HL-60/S4 (cell line): ENCODE measurements around the gene NMNAT2.

Source experiments
- in situ Hi-C: fragments of 300-500 bp; cut with MboI; formaldehyde crosslinking; loops from 2 replicates; pipeline ENCODE4 v1.14.3; 2022; ENCODE audit warnings: low sequenced_read_pairs

Gene NMNAT2

GRCh38 chr1:183368213-183369108 lies 49.7 kb downstream of the NMNAT2 start:
- in situ Hi-C loops, result no loop called here

- in situ Hi-C loops, result no loop called here
Observed at GRCh38 chr1:183366116-183366515, 52.1 kb downstream of the NMNAT2 start.

- in situ Hi-C loops, result no loop called here
Observed at GRCh38 chr1:183365676-183366075, 52.5 kb downstream of the NMNAT2 start.

- in situ Hi-C loops, result no loop called here
Observed at GRCh38 chr1:183365093-183365492, 53.1 kb downstream of the NMNAT2 start.

- in situ Hi-C loops, result no loop called here
Observed at GRCh38 chr1:183363972-183364371, 54.2 kb downstream of the NMNAT2 start.

- in situ Hi-C loops, result no loop called here
Observed at GRCh38 chr1:183361081-183361480, 57.1 kb downstream of the NMNAT2 start.

- in situ Hi-C loops, result no loop called here
Observed at GRCh38 chr1:183360473-183360872, 57.7 kb downstream of the NMNAT2 start.

- in situ Hi-C loops, result no loop called here
Observed at GRCh38 chr1:183356534-183357182, 61.5 kb downstream of the NMNAT2 start.

GRCh38 chr1:183355797-183356196 lies 62.4 kb downstream of the NMNAT2 start:
- in situ Hi-C loops, result no loop called here

- in situ Hi-C loops, result no loop called here
Observed at GRCh38 chr1:183355181-183355580, 63.0 kb downstream of the NMNAT2 start.

GRCh38 chr1:183353597-183353996 lies 64.6 kb downstream of the NMNAT2 start:
- in situ Hi-C loops, result no loop called here

- in situ Hi-C loops, result no loop called here
Observed at GRCh38 chr1:183349201-183349711, 68.9 kb downstream of the NMNAT2 start.

- in situ Hi-C loops, result no loop called here
Observed at GRCh38 chr1:183346276-183346732, 71.9 kb downstream of the NMNAT2 start.

GRCh38 chr1:183339556-183340167 lies 78.5 kb downstream of the NMNAT2 start:
- in situ Hi-C loops, result no loop called here

- in situ Hi-C loops, result no loop called here
Observed at GRCh38 chr1:183331091-183331742, 87.0 kb downstream of the NMNAT2 start.

GRCh38 chr1:183330335-183330734 lies 87.8 kb downstream of the NMNAT2 start:
- in situ Hi-C loops, result no loop called here

- in situ Hi-C loops, result no loop called here
Observed at GRCh38 chr1:183328371-183328770, 89.8 kb downstream of the NMNAT2 start.

GRCh38 chr1:183327434-183328290 lies 90.5 kb downstream of the NMNAT2 start:
- in situ Hi-C loops, result no loop called here

GRCh38 chr1:183323849-183324683 lies 94.1 kb downstream of the NMNAT2 start:
- in situ Hi-C loops, result no loop called here
